Measurements from ENCODE around the gene NXT1. TPM values are rescaled to one million over a fixed set of nuclear protein-coding genes. Genes with fewer than 3 reads are reported as not detected.
"Not testable (repeated sequence)": the region's sequence is repeated elsewhere in the genome, so short reads cannot be mapped to it uniquely, and the experiment has no call there.

The NXT1 gene
- total and polyA plus RNA-seq, 2 donors (not counting 1 experiment from before 2014, with no cell fraction given) = 14.1 to 17.2 TPM

GRCh38 chr20:23346002-23346401 is 4.6 kb upstream of the NXT1 start:
- Histone ChIP-seq H3K27ac (ENCODE audit: insufficient read depth, low read length) (no peak overlapping the region), H4K20me1 (ENCODE audit: control insufficient read depth, extremely low read depth, insufficient read depth, low read length) (no peaks in the 10 kb centered on the region), H3K4me2 (ENCODE audit: extremely low read depth, insufficient read depth, low read length) (no peak overlapping the region), H3K9me3 (ENCODE audit: control insufficient read depth, insufficient read depth, low read depth, low read length) (no peaks in the 10 kb centered on the region), H2AFZ (ENCODE audit: low read length) (no peak overlapping the region), H3K4me1 (ENCODE audit: control insufficient read depth, extremely low read depth, insufficient read depth, low read length) (peaks cover 5% of the 10 kb centered on the region), H3K9ac (ENCODE audit: insufficient read depth, low read length) (no peak overlapping the region), H3K4me3 (replicated peaks in 1 of 4; ENCODE audit: control extremely low read depth in 1 of 4, insufficient read depth in 1 of 4, low read depth in 3 of 4, low read length in 4 of 4) (no peak overlapping the region), H3K36me3 (ENCODE audit: control insufficient read depth, insufficient read depth, low read length) (no peaks in the 10 kb centered on the region), H3K79me2 (ENCODE audit: control insufficient read depth, insufficient read depth, low read length) (peaks cover 3% of the 10 kb centered on the region), H3K27me3 (ENCODE audit: control insufficient read depth, insufficient read depth, low read length) (peaks cover 7% of the 10 kb centered on the region)
- no peak for DNase-seq (ENCODE audit: low read depth in 2 of 2)
- TF ChIP-seq CTCF (conservative IDR thresholded peaks at IDR 0.05 in 1 of 2, IDR thresholded peaks at IDR 0.05 in 1 of 2; ENCODE audit: low read depth in 1 of 2, low read length in 2 of 2) (no peak), EZH2 (IDR thresholded peaks at IDR 0.05; ENCODE audit: low read length, missing control alignments) (no peak)

GRCh38 chr20:23347791-23348190 is 2.8 kb upstream of the NXT1 start:
- Histone ChIP-seq H3K4me1 (ENCODE audit: control insufficient read depth, extremely low read depth, insufficient read depth, low read length) (peaks cover 11% of the 10 kb centered on the region), H3K9me3 (ENCODE audit: control insufficient read depth, insufficient read depth, low read depth, low read length) (no peaks in the 10 kb centered on the region), H3K4me2 (ENCODE audit: extremely low read depth, insufficient read depth, low read length) (no peak overlapping the region), H4K20me1 (ENCODE audit: control insufficient read depth, extremely low read depth, insufficient read depth, low read length) (no peaks in the 10 kb centered on the region), H3K36me3 (ENCODE audit: control insufficient read depth, insufficient read depth, low read length) (no peaks in the 10 kb centered on the region), H3K4me3 (replicated peaks in 1 of 4; ENCODE audit: control extremely low read depth in 1 of 4, insufficient read depth in 1 of 4, low read depth in 3 of 4, low read length in 4 of 4) (no peak overlapping the region), H3K27me3 (ENCODE audit: control insufficient read depth, insufficient read depth, low read length) (no peaks in the 10 kb centered on the region), H3K27ac (ENCODE audit: insufficient read depth, low read length) (no peak overlapping the region), H3K9ac (ENCODE audit: insufficient read depth, low read length) (no peak overlapping the region), H3K79me2 (ENCODE audit: control insufficient read depth, insufficient read depth, low read length) (peaks cover 21% of the 10 kb centered on the region), H2AFZ (ENCODE audit: low read length) (no peak overlapping the region)
- no peak for DNase-seq (ENCODE audit: low read depth in 2 of 2)
- TF ChIP-seq CTCF (conservative IDR thresholded peaks at IDR 0.05 in 1 of 2, IDR thresholded peaks at IDR 0.05 in 1 of 2; ENCODE audit: low read depth in 1 of 2, low read length in 2 of 2) = no peak

- not testable (repeated sequence) for H3K27ac ChIP-seq (ENCODE audit: insufficient read depth, low read length)
Observed at GRCh38 chr20:23348510-23348909, 2.1 kb upstream of the NXT1 start.

More at GRCh38 chr20:23348510-23348909, 2.1 kb upstream of the NXT1 start:
- not testable (repeated sequence) for H3K4me2 ChIP-seq (ENCODE audit: extremely low read depth, insufficient read depth, low read length); DNase-seq (ENCODE audit: low read depth in 2 of 2); H2AFZ ChIP-seq (ENCODE audit: low read length); H3K9me3 ChIP-seq (ENCODE audit: control insufficient read depth, insufficient read depth, low read depth, low read length); H3K4me3 ChIP-seq (replicated peaks in 1 of 4; ENCODE audit: control extremely low read depth in 1 of 4, insufficient read depth in 1 of 4, low read depth in 3 of 4, low read length in 4 of 4); H4K20me1 ChIP-seq (ENCODE audit: control insufficient read depth, extremely low read depth, insufficient read depth, low read length); H3K9ac ChIP-seq (ENCODE audit: insufficient read depth, low read length); H3K27me3 ChIP-seq (ENCODE audit: control insufficient read depth, insufficient read depth, low read length); H3K36me3 ChIP-seq (ENCODE audit: control insufficient read depth, insufficient read depth, low read length)
- Histone ChIP-seq H3K79me2 (ENCODE audit: control insufficient read depth, insufficient read depth, low read length) (peaks cover 28% of the 10 kb centered on the region), H3K4me1 (ENCODE audit: control insufficient read depth, extremely low read depth, insufficient read depth, low read length) (peaks cover 11% of the 10 kb centered on the region)
